Neural cell (in vitro differentiated cells): ENCODE measurements around the gene DGKB. TPM values are rescaled to one million over a fixed set of nuclear protein-coding genes. Genes with fewer than 3 reads are reported as not detected.

Experiments
- H2AFZ ChIP-seq: fragments of 200-600, 300-800 bp; sonication (generic), shearing (Covaris generic); 2 replicates; pipeline ENCODE4 v1.6.0; 2014; ENCODE audit warnings: low read depth, mild to moderate bottlenecking, antibody characterized with exemption, low read length, moderate library complexity
- H3F3A ChIP-seq: fragments of 200-600 bp; shearing (Covaris generic); 2 replicates; pipeline ENCODE4 v1.6.1; 2016; ENCODE audit warnings: mild to moderate bottlenecking, moderate library complexity, mixed read lengths, antibody characterized with exemption, low read length; ENCODE audit not compliant: insufficient read depth, poor library complexity, severe bottlenecking
- H3K27ac ChIP-seq: fragments of 200-600, 300-800 bp; sonication (generic), shearing (Covaris generic); 2 replicates; pipeline ENCODE4 v1.5.1; 2014; ENCODE audit warnings: mild to moderate bottlenecking, low read length, moderate library complexity
- H3K27me3 ChIP-seq: fragments of 300-800, 200-600 bp; sonication (generic), shearing (Covaris generic); 2 replicates; pipeline ENCODE4 v1.6.0; 2014; ENCODE audit warnings: mild to moderate bottlenecking, low read depth, low read length, moderate library complexity; ENCODE audit not compliant: insufficient read depth
- H3K36me3 ChIP-seq: fragments of 300-800, 200-600 bp; sonication (generic), shearing (Covaris generic); 2 replicates; pipeline ENCODE4 v1.5.1; 2014; ENCODE audit warnings: mild to moderate bottlenecking, antibody characterized with exemption, low read length, moderate library complexity; ENCODE audit not compliant: insufficient read depth
- H3K4me2 ChIP-seq: fragments of 300-800, 200-600 bp; sonication (generic), shearing (Covaris generic); 2 replicates; pipeline ENCODE4 v1.6.0; 2014; ENCODE audit warnings: mild to moderate bottlenecking, low read length
- H3K4me3 ChIP-seq: fragments of 300-800, 200-600 bp; sonication (generic), shearing (Covaris generic); 2 replicates; pipeline ENCODE4 v1.5.1; 2014; ENCODE audit warnings: mild to moderate bottlenecking, low read length, moderate library complexity
- H3K79me2 ChIP-seq: fragments of 200-600 bp; shearing (Covaris generic); replicated peaks from 2 replicates; pipeline ENCODE4 v1.6.0; 2014; ENCODE audit warnings: mild to moderate bottlenecking, low read length, moderate library complexity; ENCODE audit not compliant: insufficient read depth
- H3K9ac ChIP-seq: fragments of 300-800, 200-600 bp; sonication (generic), shearing (Covaris generic); 2 replicates; pipeline ENCODE4 v1.6.1; 2016; ENCODE audit warnings: mild to moderate bottlenecking, low read length, mixed read lengths
- H3K9me2 ChIP-seq: fragments of 200-600 bp; shearing (Covaris generic); 2 replicates; pipeline ENCODE4 v1.6.1; 2016; ENCODE audit warnings: mild to moderate bottlenecking, low read length, mixed read lengths; ENCODE audit not compliant: insufficient read depth
- H3K9me3 ChIP-seq: fragments of 200-600, 300-800 bp; sonication (generic), shearing (Covaris generic); 2 replicates; pipeline ENCODE4 v1.6.1; 2016; ENCODE audit warnings: mild to moderate bottlenecking, mixed run types, low read length, moderate library complexity, mixed read lengths
- H4K20me1 ChIP-seq: fragments of 200-600 bp; shearing (Covaris generic); 2 replicates; pipeline ENCODE4 v1.6.1; 2016; ENCODE audit warnings: mild to moderate bottlenecking, mixed run types; ENCODE audit not compliant: insufficient read depth
- EP300 ChIP-seq: fragments of 450-650 bp; conservative IDR thresholded peaks from 2 replicates; pipeline ENCODE4 v1.6.1; 2014; ENCODE audit warnings: antibody characterized with exemption, mild to moderate bottlenecking, moderate library complexity; ENCODE audit not compliant: poor library complexity, severe bottlenecking
- EZH2 ChIP-seq: fragments of 200-600, 300-800 bp; shearing (Covaris generic), sonication (generic); IDR thresholded peaks from 2 replicates; pipeline ENCODE4 v1.6.1; 2014; ENCODE audit warnings: antibody characterized with exemption, low read length, borderline replicate concordance, mild to moderate bottlenecking; ENCODE audit not compliant: insufficient read depth, poor library complexity, severe bottlenecking
- MXI1 ChIP-seq: fragments of 450-650 bp; conservative IDR thresholded peaks from 2 replicates; pipeline ENCODE4 v1.6.1; 2014; ENCODE audit warnings: antibody characterized with exemption, mild to moderate bottlenecking; ENCODE audit not compliant: poor library complexity, severe bottlenecking
- POLR2AphosphoS5 ChIP-seq: IDR thresholded peaks from 2 replicates; pipeline ENCODE4 v1.6.1; 2012
- RAD21 ChIP-seq: fragments of 450-650 bp; conservative IDR thresholded peaks from 2 replicates; pipeline ENCODE4 v1.6.1; 2014; ENCODE audit warnings: antibody characterized with exemption, mild to moderate bottlenecking, moderate library complexity
- SMC3 ChIP-seq: fragments of 450-650 bp; conservative IDR thresholded peaks from 2 replicates; pipeline ENCODE4 v1.6.1; 2014; ENCODE audit warnings: antibody characterized with exemption, mild to moderate bottlenecking, moderate library complexity; ENCODE audit not compliant: poor library complexity
- TAF1 ChIP-seq: IDR thresholded peaks from 2 replicates; pipeline ENCODE4 v1.6.1; 2012; ENCODE audit warnings: low read depth
- polyA plus RNA-seq: library from polyadenylated mRNA; depleted of rRNA; stranded (reverse); fragments of >200 nt; gene quantifications from 2 replicates; pipeline ENCODE4 v1.2.3, GENCODE V29; 2014
- TF ChIP-seq, protein P1 (sequence below): fragments of 450-650 bp; IDR thresholded peaks from 2 replicates; pipeline ENCODE4 v1.5.1; 2014; ENCODE audit warnings: antibody characterized with exemption, mild to moderate bottlenecking, moderate library complexity; ENCODE audit not compliant: poor library complexity, severe bottlenecking
- TF ChIP-seq, protein P2 (sequence below): IDR thresholded peaks from 2 replicates; pipeline ENCODE4 v1.6.1; 2012; ENCODE audit warnings: borderline replicate concordance

The DGKB gene
- polyA plus RNA-seq, 1 donor from 2014 or later = 0.20 TPM

DNA sequence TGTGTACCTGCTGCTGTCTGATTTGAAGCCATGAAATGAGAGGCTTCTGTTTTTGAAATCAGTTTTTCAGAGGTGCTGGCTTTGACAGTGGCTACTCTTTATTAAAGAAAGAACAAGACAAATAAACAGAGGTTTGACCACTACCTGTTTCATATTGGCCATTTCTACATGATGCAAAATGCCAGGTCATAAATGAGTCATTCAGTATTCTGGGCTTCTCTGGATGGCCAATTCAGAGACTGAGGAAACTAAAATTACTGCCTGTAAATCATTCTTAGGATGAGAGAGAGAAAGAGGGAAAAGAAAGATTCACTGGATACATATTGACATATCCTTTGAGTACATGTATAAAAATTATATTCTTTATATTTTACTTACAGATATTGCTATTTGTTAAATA, 609.8 kb downstream of the DGKB start:
- no peaks in the 10 kb centered on the region for H3K36me3 ChIP-seq
- H2AFZ ChIP-seq = no peak overlapping the region
- no peak overlapping the region for H3K4me3 ChIP-seq
- no peak overlapping the region for H3K9ac ChIP-seq
- H3K9me3 ChIP-seq = no peaks in the 10 kb centered on the region
- H3K79me2 ChIP-seq = no peaks in the 10 kb centered on the region
- no peaks in the 10 kb centered on the region for H3K27me3 ChIP-seq
- H3K9me2 ChIP-seq = no peaks in the 10 kb centered on the region
- no peak overlapping the region for H3K4me2 ChIP-seq
- H3K27ac ChIP-seq = no peak overlapping the region
- no peaks in the 10 kb centered on the region for H3F3A ChIP-seq
- no peak for TF ChIP-seq POLR2AphosphoS5
- TF ChIP-seq SMC3 = no peak
- TF ChIP-seq EZH2 = no peak
- no peaks in the 10 kb centered on the region for H4K20me1 ChIP-seq

DNA sequence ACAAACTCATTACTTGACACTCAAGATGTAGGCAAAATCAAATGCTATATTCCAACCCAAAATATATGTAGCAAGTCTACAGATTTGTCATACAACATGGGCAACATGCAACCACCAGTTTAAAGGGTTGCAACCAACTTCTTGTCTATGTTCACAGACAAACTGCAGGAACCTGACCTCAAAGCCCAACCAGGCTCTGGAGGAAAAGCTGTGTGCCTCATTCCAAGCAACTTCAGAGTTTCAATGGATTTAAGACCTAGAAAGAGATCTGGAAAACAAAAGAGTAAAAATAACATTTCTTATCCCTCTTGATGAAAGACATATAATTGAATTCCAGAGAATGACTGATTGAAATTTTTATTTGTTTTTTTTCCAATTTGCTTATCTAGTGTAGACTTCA, 612.6 kb downstream of the DGKB start:
- Histone ChIP-seq H3K4me2 (no peak overlapping the region), H3K9ac (no peak overlapping the region), H3K9me2 (no peaks in the 10 kb centered on the region), H3K27me3 (no peaks in the 10 kb centered on the region), H3F3A (no peaks in the 10 kb centered on the region), H3K27ac (no peak overlapping the region), H4K20me1 (no peaks in the 10 kb centered on the region), H3K9me3 (no peaks in the 10 kb centered on the region), H3K4me3 (no peak overlapping the region), H2AFZ (no peak overlapping the region), H3K36me3 (no peaks in the 10 kb centered on the region), H3K79me2 (no peaks in the 10 kb centered on the region)
- TF ChIP-seq TAF1 (no peak), MXI1 (no peak), EZH2 (no peak), SMC3 (no peak), EP300 (no peak), RAD21 (no peak), POLR2AphosphoS5 (no peak)
- TF ChIP-seq, protein P1, sequence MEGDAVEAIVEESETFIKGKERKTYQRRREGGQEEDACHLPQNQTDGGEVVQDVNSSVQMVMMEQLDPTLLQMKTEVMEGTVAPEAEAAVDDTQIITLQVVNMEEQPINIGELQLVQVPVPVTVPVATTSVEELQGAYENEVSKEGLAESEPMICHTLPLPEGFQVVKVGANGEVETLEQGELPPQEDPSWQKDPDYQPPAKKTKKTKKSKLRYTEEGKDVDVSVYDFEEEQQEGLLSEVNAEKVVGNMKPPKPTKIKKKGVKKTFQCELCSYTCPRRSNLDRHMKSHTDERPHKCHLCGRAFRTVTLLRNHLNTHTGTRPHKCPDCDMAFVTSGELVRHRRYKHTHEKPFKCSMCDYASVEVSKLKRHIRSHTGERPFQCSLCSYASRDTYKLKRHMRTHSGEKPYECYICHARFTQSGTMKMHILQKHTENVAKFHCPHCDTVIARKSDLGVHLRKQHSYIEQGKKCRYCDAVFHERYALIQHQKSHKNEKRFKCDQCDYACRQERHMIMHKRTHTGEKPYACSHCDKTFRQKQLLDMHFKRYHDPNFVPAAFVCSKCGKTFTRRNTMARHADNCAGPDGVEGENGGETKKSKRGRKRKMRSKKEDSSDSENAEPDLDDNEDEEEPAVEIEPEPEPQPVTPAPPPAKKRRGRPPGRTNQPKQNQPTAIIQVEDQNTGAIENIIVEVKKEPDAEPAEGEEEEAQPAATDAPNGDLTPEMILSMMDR = no peak
- TF ChIP-seq, protein P2, sequence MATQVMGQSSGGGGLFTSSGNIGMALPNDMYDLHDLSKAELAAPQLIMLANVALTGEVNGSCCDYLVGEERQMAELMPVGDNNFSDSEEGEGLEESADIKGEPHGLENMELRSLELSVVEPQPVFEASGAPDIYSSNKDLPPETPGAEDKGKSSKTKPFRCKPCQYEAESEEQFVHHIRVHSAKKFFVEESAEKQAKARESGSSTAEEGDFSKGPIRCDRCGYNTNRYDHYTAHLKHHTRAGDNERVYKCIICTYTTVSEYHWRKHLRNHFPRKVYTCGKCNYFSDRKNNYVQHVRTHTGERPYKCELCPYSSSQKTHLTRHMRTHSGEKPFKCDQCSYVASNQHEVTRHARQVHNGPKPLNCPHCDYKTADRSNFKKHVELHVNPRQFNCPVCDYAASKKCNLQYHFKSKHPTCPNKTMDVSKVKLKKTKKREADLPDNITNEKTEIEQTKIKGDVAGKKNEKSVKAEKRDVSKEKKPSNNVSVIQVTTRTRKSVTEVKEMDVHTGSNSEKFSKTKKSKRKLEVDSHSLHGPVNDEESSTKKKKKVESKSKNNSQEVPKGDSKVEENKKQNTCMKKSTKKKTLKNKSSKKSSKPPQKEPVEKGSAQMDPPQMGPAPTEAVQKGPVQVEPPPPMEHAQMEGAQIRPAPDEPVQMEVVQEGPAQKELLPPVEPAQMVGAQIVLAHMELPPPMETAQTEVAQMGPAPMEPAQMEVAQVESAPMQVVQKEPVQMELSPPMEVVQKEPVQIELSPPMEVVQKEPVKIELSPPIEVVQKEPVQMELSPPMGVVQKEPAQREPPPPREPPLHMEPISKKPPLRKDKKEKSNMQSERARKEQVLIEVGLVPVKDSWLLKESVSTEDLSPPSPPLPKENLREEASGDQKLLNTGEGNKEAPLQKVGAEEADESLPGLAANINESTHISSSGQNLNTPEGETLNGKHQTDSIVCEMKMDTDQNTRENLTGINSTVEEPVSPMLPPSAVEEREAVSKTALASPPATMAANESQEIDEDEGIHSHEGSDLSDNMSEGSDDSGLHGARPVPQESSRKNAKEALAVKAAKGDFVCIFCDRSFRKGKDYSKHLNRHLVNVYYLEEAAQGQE = no peak

DNA sequence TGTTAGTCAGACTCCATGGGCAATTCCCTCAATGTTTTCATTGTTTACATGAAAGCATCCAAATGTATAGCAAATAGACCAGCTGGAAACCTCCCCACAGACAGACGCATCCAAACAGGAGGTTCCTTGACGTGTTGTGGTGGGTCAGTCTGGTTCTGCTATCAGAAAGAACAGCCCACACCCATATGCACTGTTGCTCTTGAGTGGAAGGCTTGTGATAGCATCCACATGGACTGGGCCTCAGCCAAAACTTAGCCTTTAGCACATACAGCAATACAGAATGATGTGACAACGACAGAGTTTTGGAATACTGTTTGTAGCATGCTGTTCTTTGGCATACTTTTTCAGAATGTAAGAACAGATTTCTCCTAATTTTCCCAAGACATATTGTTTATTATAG, 613.9 kb downstream of the DGKB start:
- TF ChIP-seq TAF1 = no peak
- TF ChIP-seq SMC3 = no peak
- TF ChIP-seq EZH2 = no peak
- TF ChIP-seq RAD21 = no peak
- TF ChIP-seq EP300 = no peak
- no peak for TF ChIP-seq MXI1
- TF ChIP-seq, protein P1 = no peak
- TF ChIP-seq, protein P2 = no peak
- no peak for TF ChIP-seq POLR2AphosphoS5
- no peak overlapping the region for H2AFZ ChIP-seq

More for the DNA sequence above, 613.9 kb downstream of the DGKB start:
- H3K27me3 ChIP-seq = no peaks in the 10 kb centered on the region
- H3K4me3 ChIP-seq = no peak overlapping the region
- H3K4me2 ChIP-seq = no peak overlapping the region
- no peak overlapping the region for H3K27ac ChIP-seq
- no peaks in the 10 kb centered on the region for H3K79me2 ChIP-seq
- H3K9me3 ChIP-seq = no peaks in the 10 kb centered on the region
- no peaks in the 10 kb centered on the region for H3K9me2 ChIP-seq
- H4K20me1 ChIP-seq = no peaks in the 10 kb centered on the region
- no peaks in the 10 kb centered on the region for H3K36me3 ChIP-seq
- H3K9ac ChIP-seq = no peak overlapping the region
- H3F3A ChIP-seq = no peaks in the 10 kb centered on the region
